GM12874 (cell line): ENCODE results near the gene KLRK1.

Source experiments
- CTCF ChIP-seq: IDR thresholded peaks from 2 replicates; pipeline ENCODE4 v1.5.1; 2011; ENCODE audit warnings: low read depth, mild to moderate bottlenecking, control low read depth, low read length, moderate library complexity; ENCODE audit not compliant: insufficient read depth

KLRK1 gene

GRCh38 chr12:10368206-10369171 lies 21.4 kb downstream of the KLRK1 start:
- no peak for TF ChIP-seq CTCF

- no peak for TF ChIP-seq CTCF
Measured at GRCh38 chr12:10366875-10367274, 23.0 kb downstream of the KLRK1 start.

- peak; percentile 29; the same call in 1 of the 2 replicates for TF ChIP-seq CTCF
Measured at GRCh38 chr12:10365696-10366405, 24.0 kb downstream of the KLRK1 start.

GRCh38 chr12:10364815-10365622 lies 24.8 kb downstream of the KLRK1 start:
- TF ChIP-seq CTCF, result no peak

GRCh38 chr12:10363914-10364814 lies 25.7 kb downstream of the KLRK1 start:
- no peak for TF ChIP-seq CTCF

- TF ChIP-seq CTCF, result no peak
Measured at GRCh38 chr12:10363658-10363913, 26.3 kb downstream of the KLRK1 start.
